ENCODE measurements around the gene RAI2. TPM values are rescaled to one million over a fixed set of nuclear protein-coding genes. Genes with fewer than 3 reads are reported as not detected.

Gene RAI2
- total RNA-seq, 1 experiment from 2014 or later = 0.77 TPM

DNA sequence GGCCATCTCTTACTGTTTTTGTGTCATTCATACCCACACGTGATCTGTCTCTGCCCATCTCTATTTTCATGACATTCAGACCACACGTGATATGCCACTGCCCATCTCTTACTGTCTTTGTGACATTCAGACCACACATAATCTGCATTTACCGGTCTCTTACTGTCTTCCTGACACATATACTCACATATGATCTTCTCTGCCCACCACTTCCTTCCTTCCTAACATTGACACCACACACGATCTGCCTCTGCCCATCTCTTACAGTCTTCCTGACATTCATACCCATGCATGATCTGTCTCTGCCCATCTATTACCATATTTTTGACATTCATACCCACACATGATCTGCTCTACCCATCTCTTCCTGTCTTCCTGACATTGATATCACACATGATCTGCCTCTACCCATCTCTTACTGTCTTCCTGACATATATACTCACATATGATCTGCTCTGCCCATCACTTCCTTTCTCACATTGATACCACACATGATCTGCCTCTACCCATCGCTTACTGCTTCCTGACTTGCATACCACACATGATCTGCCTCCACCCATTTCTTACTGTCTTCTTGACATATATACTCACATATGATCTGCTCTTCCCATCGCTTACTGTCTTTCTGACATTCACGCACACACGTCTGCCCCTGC, 87.7 kb downstream of the RAI2 start (continued):
- TF ChIP-seq NFATC4 (CRISPR knock-in tag; IDR thresholded peaks at IDR 0.05) = no peak

DNA sequence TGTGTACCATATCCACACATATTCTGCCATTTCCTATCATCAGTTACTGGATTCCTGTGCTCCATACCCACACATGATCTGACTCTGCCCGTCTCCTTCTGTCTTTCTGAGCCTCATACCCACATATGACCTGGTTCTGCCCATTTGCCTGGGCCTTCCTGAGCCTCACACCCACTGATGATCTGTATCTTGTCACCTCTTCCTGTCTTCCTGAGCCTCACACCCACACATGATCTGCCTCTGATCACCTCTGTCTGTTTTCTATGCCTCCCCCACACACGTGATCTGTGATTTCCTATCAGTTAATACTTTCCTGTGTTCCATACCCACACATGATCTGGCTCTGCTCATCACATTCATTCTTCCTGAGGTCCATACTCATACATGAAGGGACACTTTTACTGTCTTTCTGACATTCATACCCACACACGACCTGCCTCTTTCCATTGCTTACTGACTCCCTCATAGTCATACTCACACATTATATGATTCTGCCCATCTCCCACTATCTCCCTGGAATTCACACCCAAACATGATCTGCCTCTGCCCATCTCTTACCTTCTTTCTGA, 91.3 kb downstream of the RAI2 start:
- H3K36me3 Mint-ChIP-seq = no peaks in the 10 kb centered on the region
- ATAC-seq (no peak), DNase-seq (ENCODE audit: low spot score) (no peak)
- no peak overlapping the region for H3K4me3 Mint-ChIP-seq
- no peaks in the 10 kb centered on the region for H3K4me1 Mint-ChIP-seq
- H3K27me3 Mint-ChIP-seq (ENCODE audit: low read depth) = no peaks in the 10 kb centered on the region
- TF ChIP-seq FOXJ3 (CRISPR knock-in tag; IDR thresholded peaks at IDR 0.05; ENCODE audit: borderline replicate concordance) (no peak), RORB (CRISPR knock-in tag; IDR thresholded peaks at IDR 0.05) (no peak), GTF2I (CRISPR knock-in tag; conservative IDR thresholded peaks at IDR 0.05) (no peak), OVOL2 (CRISPR knock-in tag; IDR thresholded peaks at IDR 0.05; ENCODE audit: borderline replicate concordance) (no peak), FOXK1 (CRISPR knock-in tag; IDR thresholded peaks at IDR 0.05) (no peak), ETV6 (CRISPR knock-in tag; IDR thresholded peaks at IDR 0.05) (no peak), MXD4 (CRISPR knock-in tag; IDR thresholded peaks at IDR 0.05; ENCODE audit: borderline replicate concordance) (no peak), IRF2 (CRISPR knock-in tag; IDR thresholded peaks at IDR 0.05; ENCODE audit: borderline replicate concordance, low read depth) (no peak)
- TF ChIP-seq, protein P1, sequence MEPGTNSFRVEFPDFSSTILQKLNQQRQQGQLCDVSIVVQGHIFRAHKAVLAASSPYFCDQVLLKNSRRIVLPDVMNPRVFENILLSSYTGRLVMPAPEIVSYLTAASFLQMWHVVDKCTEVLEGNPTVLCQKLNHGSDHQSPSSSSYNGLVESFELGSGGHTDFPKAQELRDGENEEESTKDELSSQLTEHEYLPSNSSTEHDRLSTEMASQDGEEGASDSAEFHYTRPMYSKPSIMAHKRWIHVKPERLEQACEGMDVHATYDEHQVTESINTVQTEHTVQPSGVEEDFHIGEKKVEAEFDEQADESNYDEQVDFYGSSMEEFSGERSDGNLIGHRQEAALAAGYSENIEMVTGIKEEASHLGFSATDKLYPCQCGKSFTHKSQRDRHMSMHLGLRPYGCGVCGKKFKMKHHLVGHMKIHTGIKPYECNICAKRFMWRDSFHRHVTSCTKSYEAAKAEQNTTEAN (CRISPR knock-in tag; IDR thresholded peaks at IDR 0.05) = no peak
- TF ChIP-seq, protein P2, sequence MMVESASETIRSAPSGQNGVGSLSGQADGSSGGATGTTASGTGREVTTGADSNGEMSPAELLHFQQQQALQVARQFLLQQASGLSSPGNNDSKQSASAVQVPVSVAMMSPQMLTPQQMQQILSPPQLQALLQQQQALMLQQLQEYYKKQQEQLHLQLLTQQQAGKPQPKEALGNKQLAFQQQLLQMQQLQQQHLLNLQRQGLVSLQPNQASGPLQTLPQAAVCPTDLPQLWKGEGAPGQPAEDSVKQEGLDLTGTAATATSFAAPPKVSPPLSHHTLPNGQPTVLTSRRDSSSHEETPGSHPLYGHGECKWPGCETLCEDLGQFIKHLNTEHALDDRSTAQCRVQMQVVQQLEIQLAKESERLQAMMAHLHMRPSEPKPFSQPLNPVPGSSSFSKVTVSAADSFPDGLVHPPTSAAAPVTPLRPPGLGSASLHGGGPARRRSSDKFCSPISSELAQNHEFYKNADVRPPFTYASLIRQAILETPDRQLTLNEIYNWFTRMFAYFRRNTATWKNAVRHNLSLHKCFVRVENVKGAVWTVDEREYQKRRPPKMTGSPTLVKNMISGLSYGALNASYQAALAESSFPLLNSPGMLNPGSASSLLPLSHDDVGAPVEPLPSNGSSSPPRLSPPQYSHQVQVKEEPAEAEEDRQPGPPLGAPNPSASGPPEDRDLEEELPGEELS (CRISPR knock-in tag; IDR thresholded peaks at IDR 0.05) = no peak
- TF ChIP-seq, protein P3, sequence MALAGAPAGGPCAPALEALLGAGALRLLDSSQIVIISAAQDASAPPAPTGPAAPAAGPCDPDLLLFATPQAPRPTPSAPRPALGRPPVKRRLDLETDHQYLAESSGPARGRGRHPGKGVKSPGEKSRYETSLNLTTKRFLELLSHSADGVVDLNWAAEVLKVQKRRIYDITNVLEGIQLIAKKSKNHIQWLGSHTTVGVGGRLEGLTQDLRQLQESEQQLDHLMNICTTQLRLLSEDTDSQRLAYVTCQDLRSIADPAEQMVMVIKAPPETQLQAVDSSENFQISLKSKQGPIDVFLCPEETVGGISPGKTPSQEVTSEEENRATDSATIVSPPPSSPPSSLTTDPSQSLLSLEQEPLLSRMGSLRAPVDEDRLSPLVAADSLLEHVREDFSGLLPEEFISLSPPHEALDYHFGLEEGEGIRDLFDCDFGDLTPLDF (CRISPR knock-in tag; IDR thresholded peaks at IDR 0.05) = no peak
- ChIA-PET CTCF (no interaction called here), POLR2A (no interaction called here)
- H3K27ac Mint-ChIP-seq = no peak overlapping the region
- no peaks in the 10 kb centered on the region for H3K9me3 Mint-ChIP-seq

GRCh38 chrX:17768997-17769396, 92.1 kb downstream of the RAI2 start:
- DNase-seq (ENCODE audit: low spot score) (no peak), ATAC-seq (no peak)
- Mint-ChIP-seq H3K27ac (no peak overlapping the region), H3K36me3 (no peaks in the 10 kb centered on the region), H3K27me3 (ENCODE audit: low read depth) (no peaks in the 10 kb centered on the region), H3K9me3 (no peaks in the 10 kb centered on the region), H3K4me3 (no peak overlapping the region), H3K4me1 (no peaks in the 10 kb centered on the region)
- POLR2A ChIA-PET = no interaction called here
- CTCF ChIA-PET = no interaction called here
- no peak for TF ChIP-seq GABPB1 (CRISPR knock-in tag; IDR thresholded peaks at IDR 0.05)
- TF ChIP-seq KAT7 (CRISPR knock-in tag; IDR thresholded peaks at IDR 0.05; ENCODE audit: borderline replicate concordance) = no peak
- TF ChIP-seq, protein P1 (CRISPR knock-in tag; IDR thresholded peaks at IDR 0.05) = no peak
- TF ChIP-seq TEAD1 (CRISPR knock-in tag; IDR thresholded peaks at IDR 0.05) = no peak
- no peak for TF ChIP-seq CREB1 (CRISPR knock-in tag; IDR thresholded peaks at IDR 0.05)
- no peak for TF ChIP-seq ZNF423 (CRISPR knock-in tag; IDR thresholded peaks at IDR 0.05)
- no peak for TF ChIP-seq ZBTB21 (CRISPR knock-in tag; IDR thresholded peaks at IDR 0.05; ENCODE audit: borderline replicate concordance)
- no peak for TF ChIP-seq OVOL2 (CRISPR knock-in tag; IDR thresholded peaks at IDR 0.05; ENCODE audit: borderline replicate concordance)
- TF ChIP-seq CTCF (IDR thresholded peaks at IDR 0.05) = no peak
- no peak for TF ChIP-seq RELA (CRISPR knock-in tag; IDR thresholded peaks at IDR 0.05; ENCODE audit: borderline replicate concordance)
- no peak for TF ChIP-seq TEAD4 (CRISPR knock-in tag; IDR thresholded peaks at IDR 0.05)
- TF ChIP-seq NFATC4 (CRISPR knock-in tag; IDR thresholded peaks at IDR 0.05) = no peak
- TF ChIP-seq ZNF121 (CRISPR knock-in tag; IDR thresholded peaks at IDR 0.05) = no peak
- no peak for TF ChIP-seq TCF7 (CRISPR knock-in tag; IDR thresholded peaks at IDR 0.05; ENCODE audit: low read depth)
- TF ChIP-seq USF1 (CRISPR knock-in tag; IDR thresholded peaks at IDR 0.05) = no peak
